GM19324 (cell line): Measurements from ENCODE around the gene SPOP.

ENCODE experiments used
- ATAC-seq: cut with Tn5 transposase; IDR thresholded peaks from one replicate; pipeline ENCODE4 v1.9.1; 2021; ENCODE audit warnings: mild to moderate bottlenecking, moderate library complexity; ENCODE audit not compliant: unreplicated experiment, low FRiP score

SPOP gene

GRCh38 chr17:49588726-49589576 is 88.9 kb downstream of the SPOP start:
- no peak for ATAC-seq

GRCh38 chr17:49588312-49588711 is 89.6 kb downstream of the SPOP start:
- ATAC-seq = no peak

GRCh38 chr17:49587366-49588073 is 90.4 kb downstream of the SPOP start:
- ATAC-seq = no peak

GRCh38 chr17:49585422-49586027 is 92.4 kb downstream of the SPOP start:
- ATAC-seq = no peak

GRCh38 chr17:49583889-49584288 is 94.0 kb downstream of the SPOP start:
- no peak for ATAC-seq

- ATAC-seq = no peak
These were observed 94.7 kb downstream of the SPOP start for GRCh38 chr17:49583226-49583625.

- no peak for ATAC-seq
These were observed 95.1 kb downstream of the SPOP start for GRCh38 chr17:49582789-49583188.

- ATAC-seq = no peak
These were observed 95.7 kb downstream of the SPOP start for GRCh38 chr17:49582055-49582722.

- no peak for ATAC-seq
These were observed 96.3 kb downstream of the SPOP start for GRCh38 chr17:49581648-49581998.

- no peak for ATAC-seq
These were observed 96.8 kb downstream of the SPOP start for GRCh38 chr17:49580981-49581647.

- ATAC-seq = no peak
These were observed 97.7 kb downstream of the SPOP start for GRCh38 chr17:49580055-49580721.

- no peak for ATAC-seq
These were observed 98.4 kb downstream of the SPOP start for GRCh38 chr17:49579522-49579921.

GRCh38 chr17:49578952-49579500 is 98.9 kb downstream of the SPOP start:
- no peak for ATAC-seq

- no peak for ATAC-seq
These were observed 99.5 kb downstream of the SPOP start for GRCh38 chr17:49578414-49578813.

- no peak for ATAC-seq
These were observed 99.9 kb downstream of the SPOP start for GRCh38 chr17:49577963-49578362.

GRCh38 chr17:49577650-49577934 is 100.3 kb downstream of the SPOP start:
- no peak for ATAC-seq

GRCh38 chr17:49576917-49577649 is 100.8 kb downstream of the SPOP start:
- no peak for ATAC-seq

- no peak for ATAC-seq
These were observed 101.6 kb downstream of the SPOP start for GRCh38 chr17:49576088-49576916.
